ENCODE results near the gene FOXJ3.

DNA sequence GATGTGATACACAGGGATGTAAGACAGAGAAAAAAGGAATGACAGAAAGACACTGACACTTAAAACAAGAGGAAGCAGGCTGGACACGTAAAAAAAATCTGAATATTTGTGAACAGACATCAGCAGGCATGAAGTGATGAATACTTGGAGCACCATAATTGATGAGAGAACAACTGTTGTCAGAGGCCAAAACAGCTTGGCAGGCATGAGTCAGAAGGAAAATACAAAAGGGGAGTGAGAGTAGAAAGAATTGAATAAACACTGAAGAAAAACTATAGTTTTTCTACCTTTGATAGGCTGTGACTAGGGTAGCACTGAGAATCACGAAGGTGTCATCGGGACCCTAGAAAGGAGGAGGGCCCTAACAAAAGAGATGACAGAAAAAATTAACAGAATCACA, 148.9 kb downstream of the FOXJ3 start:
- TF ChIP-seq, protein P1, sequence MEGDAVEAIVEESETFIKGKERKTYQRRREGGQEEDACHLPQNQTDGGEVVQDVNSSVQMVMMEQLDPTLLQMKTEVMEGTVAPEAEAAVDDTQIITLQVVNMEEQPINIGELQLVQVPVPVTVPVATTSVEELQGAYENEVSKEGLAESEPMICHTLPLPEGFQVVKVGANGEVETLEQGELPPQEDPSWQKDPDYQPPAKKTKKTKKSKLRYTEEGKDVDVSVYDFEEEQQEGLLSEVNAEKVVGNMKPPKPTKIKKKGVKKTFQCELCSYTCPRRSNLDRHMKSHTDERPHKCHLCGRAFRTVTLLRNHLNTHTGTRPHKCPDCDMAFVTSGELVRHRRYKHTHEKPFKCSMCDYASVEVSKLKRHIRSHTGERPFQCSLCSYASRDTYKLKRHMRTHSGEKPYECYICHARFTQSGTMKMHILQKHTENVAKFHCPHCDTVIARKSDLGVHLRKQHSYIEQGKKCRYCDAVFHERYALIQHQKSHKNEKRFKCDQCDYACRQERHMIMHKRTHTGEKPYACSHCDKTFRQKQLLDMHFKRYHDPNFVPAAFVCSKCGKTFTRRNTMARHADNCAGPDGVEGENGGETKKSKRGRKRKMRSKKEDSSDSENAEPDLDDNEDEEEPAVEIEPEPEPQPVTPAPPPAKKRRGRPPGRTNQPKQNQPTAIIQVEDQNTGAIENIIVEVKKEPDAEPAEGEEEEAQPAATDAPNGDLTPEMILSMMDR (IDR thresholded peaks at IDR 0.05) = no peak
- TF ChIP-seq POLR2A (IDR thresholded peaks at IDR 0.05) (no peak), POLR2AphosphoS5 (IDR thresholded peaks at IDR 0.05) (no peak)

Data from sigmoid colon (tissue), 4 donors.